Thymus (tissue), 11 donors: ENCODE measurements around the gene SLC35F3. TPM values are rescaled to one million over a fixed set of nuclear protein-coding genes. Genes with fewer than 3 reads are reported as not detected.
A peak's percentile ranks its signal among the peaks of the same experiment; 100 is the strongest.

Experiments
- DNase-seq, 9 donors: peaks; one replicate each; pipeline ENCODE4 v3.0.0-alpha.2; 2013; ENCODE audit warnings: low spot score in 9 of 9, low read depth in 6 of 9, missing footprints in 1 of 9
- H3K27ac ChIP-seq, 2 donors: one replicate each; pipeline ENCODE4 v1.5.1; 2013; ENCODE audit warnings: control low read depth in 1 of 2, low read depth in 1 of 2, low read length in 1 of 2, mild to moderate bottlenecking in 1 of 2, moderate library complexity in 1 of 2
- H3K27me3 ChIP-seq, 2 donors: one replicate each; pipeline ENCODE4 v1.5.1; 2013; ENCODE audit warnings: low read length in 1 of 2; ENCODE audit not compliant: control insufficient read depth in 2 of 2, insufficient read depth in 1 of 2
- H3K36me3 ChIP-seq, 2 donors: one replicate each; pipeline ENCODE4 v1.5.1; 2013; ENCODE audit warnings: low read length in 1 of 2, mild to moderate bottlenecking in 1 of 2, moderate library complexity in 1 of 2; ENCODE audit not compliant: control insufficient read depth in 2 of 2, insufficient read depth in 2 of 2
- H3K4me1 ChIP-seq, 2 donors: one replicate each; pipeline ENCODE4 v1.5.1; 2013; ENCODE audit warnings: low read length in 2 of 2; ENCODE audit not compliant: control insufficient read depth in 2 of 2, insufficient read depth in 2 of 2
- H3K4me3 ChIP-seq, 2 donors: one replicate each; pipeline ENCODE4 v1.5.1; 2013; ENCODE audit warnings: low read length in 2 of 2, control low read depth in 1 of 2, mild to moderate bottlenecking in 1 of 2
- H3K9me3 ChIP-seq, 2 donors: one replicate each; pipeline ENCODE4 v1.5.1; 2013; ENCODE audit warnings: low read length in 1 of 2, mild to moderate bottlenecking in 1 of 2; ENCODE audit not compliant: control insufficient read depth in 2 of 2, insufficient read depth in 1 of 2
- WGBS: extraction: QIAGEN DNeasy Blood & Tissue Kit; methylation state at CpG from one replicate; pipeline ENCODE4 v1.1.7; 2013; 5-methylcytosine and 5-hydroxymethylcytosine counted together
- polyA plus RNA-seq: library from polyadenylated mRNA; stranded (reverse); fragments of 200-250 nt; gene quantifications from one replicate; pipeline ENCODE4 v1.2.3, GENCODE V29; 2013
- total RNA-seq: library from RNA; stranded (reverse); fragments of 120-200 nt; gene quantifications from one replicate; pipeline ENCODE4 v1.2.4, GENCODE V29; 2013
- donor health status: healthy.

SLC35F3 gene
- total and polyA plus RNA-seq, 2 donors: 1.9 to 3.2 TPM

DNA sequence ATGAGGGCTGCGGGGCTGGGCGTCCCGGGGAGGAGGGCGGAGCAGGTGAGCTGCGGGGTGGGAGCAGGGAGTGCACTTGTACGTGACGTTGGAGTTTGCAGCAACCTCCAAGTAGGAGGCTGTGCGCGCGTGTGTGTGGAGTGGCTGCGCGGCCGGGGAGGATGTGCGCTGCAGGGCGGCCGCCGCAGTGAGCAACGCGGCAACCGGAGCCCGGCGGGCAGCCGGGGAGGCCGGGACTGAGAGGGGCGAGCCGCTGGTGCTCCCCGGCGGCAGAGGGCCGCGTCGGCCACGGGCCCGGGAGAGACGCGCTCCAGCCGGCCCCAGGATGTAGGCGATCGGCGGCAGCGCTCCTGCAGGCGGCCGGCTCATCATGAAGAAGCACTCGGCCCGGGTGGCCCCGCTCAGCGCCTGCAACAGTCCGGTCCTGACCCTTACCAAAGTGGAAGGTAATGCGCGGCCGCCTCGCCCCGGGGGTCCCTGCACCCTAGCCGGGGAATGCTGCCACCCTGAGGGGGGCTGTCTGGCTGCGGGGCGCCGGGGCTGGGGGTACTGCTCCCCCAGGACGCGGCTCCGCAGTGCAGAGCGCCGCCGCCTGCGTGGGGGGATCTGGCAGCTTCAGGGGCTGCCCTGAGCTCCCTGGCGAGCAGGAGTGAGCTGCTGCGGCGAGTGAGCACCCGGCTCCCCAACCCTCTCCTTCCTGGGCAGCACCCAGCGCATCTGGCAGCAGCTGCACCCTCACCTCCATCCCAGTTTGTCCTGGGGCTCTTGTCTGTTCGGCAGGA is 309.8 kb downstream of the SLC35F3 start:
- Histone ChIP-seq H3K27me3 (peaks cover 0 to 25% of the 10 kb centered on the region in 2 donors), H3K27ac (peak overlapping the region; percentile 4 to 18)
- peak in 2 of 9 donors; percentile 32 to 61 for DNase-seq

DNA sequence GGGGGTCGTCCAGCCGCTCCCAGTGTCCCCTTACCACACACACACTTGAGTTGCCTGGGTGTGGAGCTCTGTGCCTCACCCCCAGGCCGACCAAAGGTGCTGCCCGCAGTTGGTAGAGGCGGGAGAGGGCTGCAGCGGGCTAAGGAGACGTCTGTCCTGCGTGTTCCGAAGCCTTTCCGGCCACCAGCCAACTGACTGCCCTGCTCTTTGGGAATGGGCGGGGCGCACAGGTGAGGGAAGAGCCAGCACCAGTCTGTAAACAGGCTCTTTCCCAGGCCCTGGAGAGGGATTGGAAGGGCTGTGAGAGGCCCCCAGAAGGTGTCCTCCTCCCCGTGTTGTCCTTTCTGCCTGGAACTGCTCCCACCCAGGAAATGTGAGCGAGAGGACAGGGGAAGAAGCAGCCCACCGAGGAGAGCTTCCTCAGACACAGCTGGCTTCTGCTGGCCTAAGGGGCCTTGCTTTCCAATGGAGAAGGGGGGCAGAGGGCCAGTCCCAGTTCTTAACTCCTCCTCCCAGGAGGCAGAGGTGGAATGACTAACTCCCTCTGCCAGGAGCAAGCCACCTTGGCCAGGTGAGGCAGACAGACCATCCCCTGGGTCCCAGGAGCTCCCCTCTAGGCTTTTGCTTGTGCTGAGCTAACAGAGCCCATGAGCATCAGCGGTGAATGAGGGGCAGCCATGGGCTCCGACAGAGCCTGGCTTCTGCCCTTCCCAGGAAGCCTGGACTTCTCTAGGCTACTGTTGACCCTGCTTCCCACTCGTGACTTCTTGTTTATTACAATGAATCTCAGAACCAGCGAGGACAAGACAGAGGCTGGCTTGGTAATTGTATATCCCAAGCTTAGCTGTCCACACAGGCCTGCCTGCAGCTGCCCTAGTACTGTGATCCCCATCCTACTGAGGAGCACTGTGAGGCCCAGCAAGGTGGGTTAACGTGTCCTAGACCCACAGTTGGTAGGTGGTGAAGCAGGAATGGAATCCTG is 310.7 kb downstream of the SLC35F3 start:
- peak overlapping the region in 1 of 2 donors; percentile 7 for H3K27ac ChIP-seq
- no peaks in the 10 kb centered on the region for H3K36me3 ChIP-seq
- peaks cover 0 to 36% of the 10 kb centered on the region in 2 donors for H3K4me1 ChIP-seq
- H3K27me3 ChIP-seq: peaks cover 0 to 25% of the 10 kb centered on the region in 2 donors
- H3K9me3 ChIP-seq: no peaks in the 10 kb centered on the region
- 73% methylated on average over 20 of the region's 20 CpGs for WGBS
- H3K4me3 ChIP-seq: peak overlapping the region; percentile 43 to 51
- DNase-seq: no peak

More for the DNA sequence above, 309.8 kb downstream of the SLC35F3 start:
- H3K9me3 ChIP-seq: no peaks in the 10 kb centered on the region
- 2% methylated on average over 69 of the region's 69 CpGs for WGBS
- H3K4me1 ChIP-seq: peaks cover 0 to 36% of the 10 kb centered on the region in 2 donors
- H3K4me3 ChIP-seq: peak overlapping the region; percentile 43 to 51
- no peaks in the 10 kb centered on the region for H3K36me3 ChIP-seq

DNA sequence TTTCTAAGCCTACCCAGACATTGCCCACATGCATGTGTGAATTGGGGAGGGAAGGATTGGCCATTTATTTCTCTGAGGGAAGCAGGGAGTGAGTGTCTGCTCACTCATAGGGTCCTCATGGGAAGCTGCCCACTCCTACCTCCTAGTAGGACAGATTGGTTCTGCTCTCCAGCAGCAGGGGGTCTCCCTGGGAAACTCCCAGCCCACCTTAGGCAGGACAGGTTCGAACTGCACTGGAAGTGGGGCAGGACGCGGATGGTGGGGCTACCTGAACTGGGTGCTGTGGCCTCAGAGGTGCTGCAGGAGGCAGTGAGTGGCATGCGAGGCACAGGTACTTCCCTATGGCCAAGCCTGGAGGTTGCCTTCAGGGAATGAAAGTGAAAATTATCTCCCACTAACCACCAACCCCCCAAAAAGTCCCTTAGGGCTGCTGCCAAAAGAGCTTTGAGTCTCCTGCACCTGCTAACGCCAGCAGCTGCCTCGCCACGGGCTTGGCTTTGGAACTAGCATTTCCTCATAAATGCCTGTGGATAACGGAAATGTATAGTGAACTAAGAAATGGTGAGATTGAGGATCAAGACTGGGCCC is 311.7 kb downstream of the SLC35F3 start:
- H3K9me3 ChIP-seq: no peaks in the 10 kb centered on the region
- H3K4me1 ChIP-seq: peaks cover 0 to 36% of the 10 kb centered on the region in 2 donors
- peaks cover 0 to 25% of the 10 kb centered on the region in 2 donors for H3K27me3 ChIP-seq
- H3K36me3 ChIP-seq: no peaks in the 10 kb centered on the region
- no peak overlapping the region for H3K27ac ChIP-seq
- DNase-seq: peak in 1 of 9 donors; percentile 46
- 47% methylated on average over 8 of the region's 8 CpGs for WGBS
- H3K4me3 ChIP-seq: no peak overlapping the region

DNA sequence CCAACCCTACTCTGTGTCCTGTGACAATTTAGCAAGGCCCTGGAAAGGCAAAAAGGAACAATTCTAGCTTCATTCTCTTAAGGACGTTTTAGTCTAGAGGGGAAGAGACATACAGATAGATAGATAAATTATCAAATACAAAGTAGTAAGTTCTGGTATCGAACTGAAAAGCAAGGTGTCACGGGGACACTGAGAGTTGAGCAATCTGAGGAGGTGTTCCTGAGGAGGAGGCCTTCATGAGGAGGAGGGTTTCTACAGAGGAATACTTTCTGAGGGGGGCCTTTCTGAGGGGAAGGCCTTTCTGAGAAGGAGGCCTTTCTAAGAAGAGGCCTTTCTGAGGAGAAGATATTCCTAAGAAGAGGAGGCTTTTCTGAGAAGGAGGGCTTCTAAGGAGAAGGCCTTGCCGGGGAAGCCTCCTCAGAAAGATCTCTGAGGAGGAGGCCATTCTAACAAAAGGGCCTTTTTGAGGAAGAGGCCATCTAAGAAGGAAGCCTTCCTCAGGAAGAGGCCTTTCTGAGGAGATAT is 312.9 kb downstream of the SLC35F3 start:
- peaks cover 0 to 25% of the 10 kb centered on the region in 2 donors for H3K27me3 ChIP-seq
- H3K4me1 ChIP-seq: peaks cover 0 to 36% of the 10 kb centered on the region in 2 donors
- no peak for DNase-seq
- WGBS: 81% methylated on average over 4 of the region's 4 CpGs
- H3K9me3 ChIP-seq: no peaks in the 10 kb centered on the region
- H3K27ac ChIP-seq: no peak overlapping the region
- no peaks in the 10 kb centered on the region for H3K36me3 ChIP-seq
- H3K4me3 ChIP-seq: no peak overlapping the region

DNA sequence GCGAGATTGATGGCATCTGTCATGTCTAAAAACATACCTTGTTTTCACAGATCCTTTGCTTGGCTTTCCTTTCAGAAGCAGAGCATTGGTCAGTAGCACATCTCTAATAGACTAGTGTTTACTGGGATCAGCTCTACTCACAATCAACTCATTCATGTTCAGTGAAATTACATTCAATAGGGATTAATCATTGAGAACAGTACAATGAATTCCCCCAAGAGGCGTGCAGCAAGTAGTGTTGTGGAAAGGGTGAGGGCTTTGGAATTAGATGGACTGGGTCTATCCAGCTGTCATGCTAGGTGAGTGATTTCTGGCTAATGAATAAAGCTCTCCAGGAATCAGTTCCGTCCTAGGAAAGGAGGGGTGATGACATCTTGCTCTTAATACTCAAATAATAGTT is 313.6 kb downstream of the SLC35F3 start:
- 76% methylated on average over 3 of the region's 3 CpGs for WGBS
- Histone ChIP-seq H3K4me3 (no peak overlapping the region), H3K27me3 (peaks cover 0 to 25% of the 10 kb centered on the region in 2 donors), H3K9me3 (no peaks in the 10 kb centered on the region), H3K36me3 (no peaks in the 10 kb centered on the region), H3K27ac (no peak overlapping the region), H3K4me1 (peaks cover 0 to 33% of the 10 kb centered on the region in 2 donors)
- no peak for DNase-seq

DNA sequence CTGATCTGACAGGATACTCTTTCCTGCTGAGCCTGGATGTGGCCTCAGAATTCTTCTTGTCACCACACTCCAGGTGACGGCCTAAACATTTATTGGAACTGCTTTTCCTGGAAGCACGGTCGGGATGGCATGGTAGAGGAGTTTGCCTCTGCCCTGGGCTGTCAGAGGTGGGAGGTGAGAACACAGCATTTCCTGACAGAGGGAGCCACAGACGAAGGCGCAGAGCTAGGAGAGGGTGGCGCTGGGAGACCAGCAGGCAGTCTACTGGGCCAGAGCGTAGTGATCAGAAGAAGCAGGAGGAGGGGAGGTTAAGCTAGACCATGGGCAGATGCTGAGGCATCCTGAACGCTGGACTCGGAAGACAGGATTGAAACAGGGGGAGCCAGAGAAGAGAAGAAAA is 315.2 kb downstream of the SLC35F3 start:
- Histone ChIP-seq H3K4me3 (no peak overlapping the region), H3K4me1 (peaks cover 0 to 19% of the 10 kb centered on the region in 2 donors), H3K27me3 (peaks cover 0 to 10% of the 10 kb centered on the region in 2 donors), H3K27ac (no peak overlapping the region), H3K9me3 (no peaks in the 10 kb centered on the region), H3K36me3 (no peaks in the 10 kb centered on the region)
- 94% methylated on average over 9 of the region's 9 CpGs for WGBS
- no peak for DNase-seq

DNA sequence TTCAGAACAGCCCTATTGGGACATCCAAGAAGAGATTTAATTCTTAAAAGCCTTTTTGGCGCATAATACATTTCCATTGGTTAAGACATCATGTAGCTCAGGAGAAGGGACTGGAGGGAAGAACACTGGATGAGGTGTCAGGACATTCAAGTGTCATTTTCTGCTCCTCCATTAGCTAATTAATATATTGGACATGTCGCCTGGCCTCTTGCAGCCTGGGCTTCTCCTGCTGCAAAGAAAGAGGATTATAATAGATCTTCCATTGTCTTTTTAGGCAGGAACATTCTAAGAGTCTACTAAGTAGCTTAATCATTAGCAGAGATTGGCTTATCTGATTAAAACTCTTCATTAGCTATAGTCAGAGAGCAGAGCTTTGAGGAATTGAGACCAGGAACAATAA is 317.1 kb downstream of the SLC35F3 start:
- no peaks in the 10 kb centered on the region for H3K27me3 ChIP-seq
- H3K4me3 ChIP-seq: no peak overlapping the region
- no peaks in the 10 kb centered on the region for H3K36me3 ChIP-seq
- H3K27ac ChIP-seq: no peak overlapping the region
- DNase-seq: no peak
- H3K4me1 ChIP-seq: peaks cover 0 to 2% of the 10 kb centered on the region in 2 donors
- no peaks in the 10 kb centered on the region for H3K9me3 ChIP-seq
- WGBS: 100% methylated on average over 2 of the region's 2 CpGs

DNA sequence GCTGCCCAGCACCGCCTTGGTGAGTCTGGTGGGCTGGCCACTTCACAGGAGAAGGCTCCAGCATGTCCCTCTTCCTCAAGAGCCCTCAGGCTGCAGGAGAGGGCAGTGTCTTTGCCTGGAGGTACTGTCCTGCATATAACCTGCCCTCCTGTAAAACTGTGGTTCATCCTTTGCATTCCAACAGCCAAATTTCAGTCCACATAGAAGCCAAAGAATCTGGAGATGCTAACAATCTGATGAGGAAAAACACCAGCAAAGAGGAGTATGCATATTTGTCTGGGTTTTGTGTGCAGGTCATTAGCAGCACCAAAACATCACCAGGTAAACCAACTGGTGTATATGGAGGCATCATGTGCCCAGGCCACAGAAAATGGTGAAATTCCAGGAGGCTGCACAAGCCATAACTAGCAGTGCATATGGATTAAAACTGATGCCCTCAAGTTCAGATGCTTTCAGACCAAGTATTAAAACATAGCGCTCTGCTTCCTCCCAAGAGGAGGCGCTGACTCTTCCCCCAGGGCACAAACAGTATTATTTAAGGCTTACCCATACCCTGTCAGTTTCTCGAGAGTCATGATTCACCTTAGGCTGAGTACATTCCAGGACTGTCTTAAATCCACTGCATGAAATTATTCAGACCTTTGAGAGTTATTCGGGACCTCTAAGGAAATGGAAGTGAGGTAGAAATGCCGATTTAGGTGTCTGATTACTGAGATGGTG is 318.2 kb downstream of the SLC35F3 start:
- Histone ChIP-seq H3K4me3 (no peak overlapping the region), H3K27ac (no peak overlapping the region), H3K4me1 (no peaks in the 10 kb centered on the region), H3K9me3 (no peaks in the 10 kb centered on the region), H3K27me3 (no peaks in the 10 kb centered on the region), H3K36me3 (no peaks in the 10 kb centered on the region)
- no peak for DNase-seq
- 94% methylated on average over 6 of the region's 6 CpGs for WGBS
